Adrenal gland (tissue), 5 donors: ENCODE measurements around the gene LRRN1.

Experiments
- POLR2A ChIP-seq, 2 donors: fragments of 450-650 bp; IDR thresholded peaks; one replicate each; pipeline ENCODE4 v1.6.1; 2017; ENCODE audit warnings: antibody characterized with exemption in 2 of 2, mild to moderate bottlenecking in 2 of 2, moderate library complexity in 1 of 2
- TF ChIP-seq, protein P1 (sequence below), 6 experiments: fragments of 450-650 bp in 4 of 6; fragments of 200-600 bp in 2 of 6; sonication (generic) in 1 of 6; IDR thresholded peaks; 1 replicate in 5 of 6; 2 replicates in 1 of 6; pipeline versions ENCODE4 v1.5.1 to v1.8.0; 2016 to 2021; ENCODE audit warnings: antibody characterized with exemption in 6 of 6, mild to moderate bottlenecking in 2 of 6, moderate library complexity in 1 of 6
- donor health status: DM: no; HTN: no; CAD: no.

DNA sequence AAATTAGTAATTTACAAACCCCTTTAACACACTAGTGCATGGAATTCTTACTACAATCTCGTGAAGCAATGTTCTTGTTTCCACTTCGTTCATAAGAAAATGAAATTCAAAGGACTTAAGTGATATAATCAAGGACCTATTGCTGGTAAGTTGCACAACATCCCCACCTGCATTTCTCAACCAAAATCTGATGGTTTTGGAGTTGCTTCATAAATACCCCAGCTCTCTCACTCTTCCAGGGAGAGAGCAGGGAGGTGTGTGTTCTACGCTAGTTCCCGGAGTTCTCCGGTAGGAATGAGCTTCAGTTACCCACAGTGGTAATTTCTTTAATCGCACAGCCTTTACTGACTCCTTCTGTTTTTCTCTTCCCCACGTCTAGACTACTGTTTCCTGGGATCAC, 81.8 kb downstream of the LRRN1 start:
- TF ChIP-seq POLR2A (IDR thresholded peaks at IDR 0.05) = no peak
- TF ChIP-seq, protein P1, sequence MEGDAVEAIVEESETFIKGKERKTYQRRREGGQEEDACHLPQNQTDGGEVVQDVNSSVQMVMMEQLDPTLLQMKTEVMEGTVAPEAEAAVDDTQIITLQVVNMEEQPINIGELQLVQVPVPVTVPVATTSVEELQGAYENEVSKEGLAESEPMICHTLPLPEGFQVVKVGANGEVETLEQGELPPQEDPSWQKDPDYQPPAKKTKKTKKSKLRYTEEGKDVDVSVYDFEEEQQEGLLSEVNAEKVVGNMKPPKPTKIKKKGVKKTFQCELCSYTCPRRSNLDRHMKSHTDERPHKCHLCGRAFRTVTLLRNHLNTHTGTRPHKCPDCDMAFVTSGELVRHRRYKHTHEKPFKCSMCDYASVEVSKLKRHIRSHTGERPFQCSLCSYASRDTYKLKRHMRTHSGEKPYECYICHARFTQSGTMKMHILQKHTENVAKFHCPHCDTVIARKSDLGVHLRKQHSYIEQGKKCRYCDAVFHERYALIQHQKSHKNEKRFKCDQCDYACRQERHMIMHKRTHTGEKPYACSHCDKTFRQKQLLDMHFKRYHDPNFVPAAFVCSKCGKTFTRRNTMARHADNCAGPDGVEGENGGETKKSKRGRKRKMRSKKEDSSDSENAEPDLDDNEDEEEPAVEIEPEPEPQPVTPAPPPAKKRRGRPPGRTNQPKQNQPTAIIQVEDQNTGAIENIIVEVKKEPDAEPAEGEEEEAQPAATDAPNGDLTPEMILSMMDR (IDR thresholded peaks at IDR 0.05) = no peak
